SK-N-SH (cell line): ENCODE results near the gene CYP46A1. TPM values are rescaled to one million over a fixed set of nuclear protein-coding genes. Genes with fewer than 3 reads are reported as not detected.

ENCODE experiments used
- CTCF ChIA-PET: fragments of 300-600, 350-600 bp; formaldehyde crosslinking; extraction: SDS; loops from one replicate; lab custom pipeline; 2021; lab: Yijun Ruan, JAX
- POLR2A ChIA-PET: fragments of 350-600 bp; sonication (Branson Sonifier 250); formaldehyde crosslinking; extraction: SDS; loops from one replicate; lab custom pipeline; 2020; ENCODE audit warnings: antibody characterized with exemption, inconsistent platforms; lab: Yijun Ruan, JAX
- DNase-seq: peaks from one replicate; pipeline ENCODE4 v3.0.0; 2012
- H2AFZ ChIP-seq: fragments of 200-600 bp; sonication (generic); 2 replicates; pipeline ENCODE4 v1.8.1; 2016; ENCODE audit warnings: antibody characterized with exemption, mild to moderate bottlenecking, low read depth
- H3F3A ChIP-seq: fragments of 200-600 bp; sonication (generic); replicated peaks from 2 replicates; pipeline ENCODE3; 2016; ENCODE audit warnings: antibody characterized with exemption, mild to moderate bottlenecking; ENCODE audit not compliant: insufficient read depth
- H3K27ac ChIP-seq, 2 experiments: fragments of 200-500 bp in 1 of 2; fragments of 200-600 bp in 1 of 2; sonication (Bioruptor generic) in 1 of 2; sonication (generic), shearing (Covaris generic) in 1 of 2; 2 replicates each; pipeline versions ENCODE4 v1.5.1 to v1.6.1; 2014 to 2016; ENCODE audit warnings: low read depth in 2 of 2, inconsistent platforms in 1 of 2, low read length in 1 of 2, mild to moderate bottlenecking in 1 of 2, mixed read lengths in 1 of 2
- H3K27me3 ChIP-seq: fragments of 200-600 bp; sonication (generic), shearing (Covaris generic); 2 replicates; pipeline ENCODE4 v1.6.1; 2016; ENCODE audit warnings: mixed run types; ENCODE audit not compliant: insufficient read depth
- H3K36me3 ChIP-seq, 2 experiments: fragments of 200-500 bp in 1 of 2; fragments of 200-600 bp in 1 of 2; sonication (Bioruptor generic) in 1 of 2; sonication (generic) in 1 of 2; replicated peaks in 1 of 2; 2 replicates each; pipeline versions ENCODE3 to v1.5.1; 2014 to 2016; ENCODE audit warnings: low read length in 1 of 2, mild to moderate bottlenecking in 1 of 2; ENCODE audit not compliant: insufficient read depth in 2 of 2, control insufficient read depth in 1 of 2
- H3K4me1 ChIP-seq, 2 experiments: fragments of 200-500 bp in 1 of 2; fragments of 200-600 bp in 1 of 2; sonication (Bioruptor generic) in 1 of 2; sonication (generic), shearing (Covaris generic) in 1 of 2; 2 replicates each; pipeline versions ENCODE4 v1.5.1 to v1.6.1; 2014 to 2016; ENCODE audit warnings: low read depth in 1 of 2, low read length in 1 of 2, mixed run types in 1 of 2; ENCODE audit not compliant: insufficient read depth in 2 of 2, control insufficient read depth in 1 of 2
- H3K4me2 ChIP-seq: fragments of 200-600 bp; sonication (generic), shearing (Covaris generic); 2 replicates; pipeline ENCODE4 v1.6.1; 2017; ENCODE audit warnings: mixed run types
- H3K4me3 ChIP-seq, 2 experiments: fragments of 200-500 bp in 1 of 2; fragments of 200-600 bp in 1 of 2; sonication (Bioruptor generic) in 1 of 2; sonication (generic), shearing (Covaris generic) in 1 of 2; 2 replicates each; pipeline versions ENCODE4 v1.5.1 to v1.8.1; 2014 to 2016; ENCODE audit warnings: low read depth in 2 of 2, inconsistent platforms in 1 of 2, low read length in 1 of 2, mild to moderate bottlenecking in 1 of 2, mixed read lengths in 1 of 2, moderate library complexity in 1 of 2
- H3K79me2 ChIP-seq: fragments of 200-600 bp; sonication (generic); 2 replicates; pipeline ENCODE4 v1.8.1; 2017; ENCODE audit warnings: mild to moderate bottlenecking; ENCODE audit not compliant: insufficient read depth
- H3K9ac ChIP-seq: fragments of 200-600 bp; sonication (generic); 2 replicates; pipeline ENCODE4 v1.6.1; 2017; ENCODE audit warnings: mixed run types
- H3K9me2 ChIP-seq: fragments of 200-600 bp; sonication (generic); 2 replicates; pipeline ENCODE4 v1.6.1; 2017; ENCODE audit warnings: mixed run types
- H3K9me3 ChIP-seq: fragments of 200-600 bp; sonication (generic); 2 replicates; pipeline ENCODE4 v1.6.1; 2017; ENCODE audit warnings: mixed run types, mild to moderate bottlenecking, moderate library complexity
- H4K20me1 ChIP-seq: fragments of 200-600 bp; sonication (generic); 2 replicates; pipeline ENCODE4 v1.6.1; 2017; ENCODE audit warnings: mild to moderate bottlenecking, mixed run types; ENCODE audit not compliant: insufficient read depth
- CHD2 ChIP-seq: fragments of 150-350 bp; IDR thresholded peaks from 2 replicates; pipeline ENCODE4 v1.6.1; 2018; ENCODE audit warnings: low read length; ENCODE audit not compliant: partially characterized antibody
- EP300 ChIP-seq, 2 experiments: IDR thresholded peaks; 2 replicates each; pipeline versions ENCODE4 v1.4.0 to v1.6.1; 2012; ENCODE audit warnings: borderline replicate concordance in 1 of 2, low read depth in 1 of 2, low read length in 1 of 2
- IRF3 ChIP-seq: fragments of 150-350 bp; IDR thresholded peaks from 2 replicates; pipeline ENCODE4 v1.6.1; 2016; ENCODE audit warnings: mild to moderate bottlenecking, low read depth, low read length
- MXI1 ChIP-seq: IDR thresholded peaks from 2 replicates; pipeline ENCODE4 v1.6.1; 2012; ENCODE audit warnings: mild to moderate bottlenecking, low read depth, low read length, improper control_type of control experiment
- NRF1 ChIP-seq: IDR thresholded peaks from 2 replicates; pipeline ENCODE4 v1.6.1; 2012; ENCODE audit warnings: low read depth, mild to moderate bottlenecking, low read length
- USF2 ChIP-seq: fragments of 150-350 bp; IDR thresholded peaks from 2 replicates; pipeline ENCODE4 v1.6.1; 2017; ENCODE audit warnings: antibody characterized with exemption, low read length, low read depth, borderline replicate concordance
- WGBS: methylation state at CpG from one replicate; pipeline ENCODE4 v1.1.6; 2017; ENCODE audit warnings: low lambda C conversion rate; 5-methylcytosine and 5-hydroxymethylcytosine counted together
- polyA plus RNA-seq, 3 experiments: library from polyadenylated mRNA; depleted of rRNA; stranded (reverse); fragments of >200 nt; gene quantifications; 2 replicates each; pipeline ENCODE4 v1.2.3, GENCODE V29; 2012

CYP46A1 gene
- polyA plus RNA-seq, 1 of the 3 experiments (the other 2 are of a cell fraction), result 0.30 TPM

GRCh38 chr14:99716091-99716849, 32.2 kb downstream of the CYP46A1 start (continued):
- no peak for TF ChIP-seq NRF1

- no peaks in the 10 kb centered on the region for H3K9me3 ChIP-seq
- no peaks in the 10 kb centered on the region for H3K36me3 ChIP-seq
- no peak overlapping the region for H2AFZ ChIP-seq
- H3K4me1 ChIP-seq, result no peaks in the 10 kb centered on the region
- 73% methylated on average over 9 of the region's 14 CpGs for WGBS
- TF ChIP-seq MXI1 (no peak), EP300 (IDR thresholded peaks at IDR 0.05; ENCODE audit: borderline replicate concordance in 1 of 2, low read depth in 1 of 2, low read length in 1 of 2) (no peak), CHD2 (no peak), IRF3 (no peak)
- H3K4me2 ChIP-seq, result no peak overlapping the region
- CTCF ChIA-PET, result interaction anchor here (1.1 to 2.5 kb wide), 4 partner anchors 8 to 34 kb away, joined by 3 to 13 read pairs (median 4); no protein-coding TSS in a partner anchor
- no peaks in the 10 kb centered on the region for H3K9me2 ChIP-seq
- H3K4me3 ChIP-seq, result no peak overlapping the region
- H3K27ac ChIP-seq, result no peak overlapping the region
- no peaks in the 10 kb centered on the region for H3F3A ChIP-seq
- H3K27me3 ChIP-seq, result no peaks in the 10 kb centered on the region
- no peaks in the 10 kb centered on the region for H3K79me2 ChIP-seq
- no peaks in the 10 kb centered on the region for H4K20me1 ChIP-seq
- H3K9ac ChIP-seq, result no peak overlapping the region
- no peak for DNase-seq
- POLR2A ChIA-PET, result no interaction called here
Observed at GRCh38 chr14:99716850-99717681, 33.0 kb downstream of the CYP46A1 start.

GRCh38 chr14:99717682-99718013, 33.5 kb downstream of the CYP46A1 start:
- Histone ChIP-seq H3K9me3 (no peaks in the 10 kb centered on the region), H3K4me3 (no peak overlapping the region), H3K9ac (no peak overlapping the region), H3K27me3 (no peaks in the 10 kb centered on the region), H3K27ac (no peak overlapping the region), H4K20me1 (no peaks in the 10 kb centered on the region), H3K36me3 (no peaks in the 10 kb centered on the region), H3K9me2 (no peaks in the 10 kb centered on the region), H3F3A (no peaks in the 10 kb centered on the region), H3K4me1 (no peaks in the 10 kb centered on the region), H3K4me2 (no peak overlapping the region), H2AFZ (no peak overlapping the region), H3K79me2 (no peaks in the 10 kb centered on the region)
- no peak for DNase-seq
- no peak for TF ChIP-seq USF2
- 26% methylated on average over 3 of the region's 5 CpGs for WGBS
- CTCF ChIA-PET, result interaction anchor here (1.3 to 2.5 kb wide), 3 partner anchors 10 to 35 kb away, joined by 3 to 13 read pairs (median 6); no protein-coding TSS in a partner anchor
- POLR2A ChIA-PET, result no interaction called here
